Endothelial cell of umbilical vein (primary cell): Measurements from ENCODE around the gene IBA57. TPM values are rescaled to one million over a fixed set of nuclear protein-coding genes. Genes with fewer than 3 reads are reported as not detected.

ENCODE experiments used
- BruUV-seq: library from RNA; stranded (reverse); fragments of 400-500 nt; replicated peaks from 2 replicates; lab custom pipeline; 2021; lab: Mats Ljungman, UMichigan
- CTCF ChIA-PET: fragments of 300-600, 350-600 bp; sonication (Branson Sonifier 250); formaldehyde crosslinking; loops from one replicate; lab custom pipeline; 2021; ENCODE audit warnings: antibody characterized with exemption, inconsistent platforms; lab: Charles Lee
- POLR2A ChIA-PET: fragments of 300-600, 350-600 bp; sonication (Branson Sonifier 250); formaldehyde crosslinking; loops from one replicate; lab custom pipeline; 2021; ENCODE audit warnings: antibody characterized with exemption, inconsistent platforms; lab: Charles Lee
- DNase-seq: peaks from one replicate; pipeline ENCODE4 v3.0.0-alpha.2; 2011; ENCODE audit warnings: low read depth, low spot score
- FAIRE-seq: peaks from 2 replicates; lab custom pipeline; 2011; peaks lifted over from hg19 to GRCh38; lab: Jason Lieb, UNC
- H2AFZ ChIP-seq: 2 replicates; pipeline ENCODE4 v1.6.0; 2012; ENCODE audit warnings: low read depth, low read length, control low read depth, inconsistent platforms
- H3K27ac ChIP-seq: 2 replicates; pipeline ENCODE4 v1.5.1; 2011; ENCODE audit warnings: low read depth, mild to moderate bottlenecking, control low read depth, low read length, moderate library complexity; ENCODE audit not compliant: insufficient read depth
- H3K27me3 ChIP-seq, 2 experiments: 2 replicates each; pipeline versions ENCODE4 v1.6.0 to v1.6.1; 2011; ENCODE audit warnings: low read length in 2 of 2, mixed read lengths in 1 of 2; ENCODE audit not compliant: control insufficient read depth in 2 of 2, insufficient read depth in 2 of 2
- H3K36me3 ChIP-seq, 2 experiments: 2 replicates in 1 of 2; 3 replicates in 1 of 2; pipeline ENCODE4 v1.5.1; 2011; ENCODE audit warnings: low read length in 2 of 2, mild to moderate bottlenecking in 1 of 2, moderate library complexity in 1 of 2; ENCODE audit not compliant: control insufficient read depth in 2 of 2, insufficient read depth in 2 of 2; ENCODE audit errors: extremely low read depth in 1 of 2
- H3K4me1 ChIP-seq: 3 replicates; pipeline ENCODE4 v1.5.1; 2011; ENCODE audit warnings: mild to moderate bottlenecking, low read length; ENCODE audit not compliant: control insufficient read depth, insufficient read depth; ENCODE audit errors: extremely low read depth
- H3K4me2 ChIP-seq: 2 replicates; pipeline ENCODE4 v1.6.1; 2011; ENCODE audit warnings: low read length, control low read depth, mixed read lengths; ENCODE audit not compliant: insufficient read depth
- H3K4me3 ChIP-seq, 3 experiments: fragments of 200-600 bp in 1 of 3; sonication (generic), shearing (Covaris generic) in 1 of 3; replicated peaks in 1 of 3; 2 replicates each; pipeline ENCODE4 v1.5.1; 2011 to 2016; ENCODE audit warnings: control low read depth in 3 of 3, low read length in 3 of 3, mild to moderate bottlenecking in 2 of 3, inconsistent platforms in 1 of 3, low read depth in 1 of 3, moderate library complexity in 1 of 3; ENCODE audit not compliant: insufficient read depth in 1 of 3
- H3K79me2 ChIP-seq: 2 replicates; pipeline ENCODE4 v1.6.0; 2012; ENCODE audit warnings: low read length, inconsistent platforms; ENCODE audit not compliant: control insufficient read depth, insufficient read depth
- H3K9ac ChIP-seq: replicated peaks from 2 replicates; pipeline ENCODE3; 2011; ENCODE audit warnings: low read length, control low read depth; ENCODE audit not compliant: insufficient read depth; ENCODE audit errors: extremely low read depth
- H3K9me1 ChIP-seq: replicated peaks from 3 replicates; pipeline ENCODE4 v1.6.0; 2011; ENCODE audit warnings: mild to moderate bottlenecking, low read length; ENCODE audit not compliant: control insufficient read depth, insufficient read depth; ENCODE audit errors: extremely low read depth
- H3K9me3 ChIP-seq: replicated peaks from 2 replicates; pipeline ENCODE4 v1.5.1; 2012; ENCODE audit warnings: low read length, inconsistent platforms; ENCODE audit not compliant: control insufficient read depth, insufficient read depth
- H4K20me1 ChIP-seq: replicated peaks from 2 replicates; pipeline ENCODE3; 2011; ENCODE audit warnings: mild to moderate bottlenecking, low read length; ENCODE audit not compliant: control insufficient read depth, insufficient read depth; ENCODE audit errors: extremely low read depth
- CTCF ChIP-seq, 2 donors: IDR thresholded peaks; 1 replicate in 1 of 2; 2 replicates in 1 of 2; pipeline ENCODE4 v1.5.1; 2011; ENCODE audit warnings: low read length in 2 of 2, mild to moderate bottlenecking in 2 of 2, moderate library complexity in 2 of 2, control low read depth in 1 of 2, inconsistent platforms in 1 of 2, low read depth in 1 of 2; ENCODE audit not compliant: insufficient read depth in 1 of 2; ENCODE audit errors: extremely low read depth in 1 of 2
- EZH2 ChIP-seq: IDR thresholded peaks from 2 replicates; pipeline ENCODE4 v1.6.1; 2012; ENCODE audit warnings: borderline replicate concordance, low read depth, mild to moderate bottlenecking, moderate library complexity, low read length, inconsistent platforms; ENCODE audit not compliant: severe bottlenecking
- FOS ChIP-seq: IDR thresholded peaks from 2 replicates; pipeline ENCODE4 v1.6.1; 2011; ENCODE audit warnings: mild to moderate bottlenecking, low read length, moderate library complexity, borderline replicate concordance; ENCODE audit not compliant: insufficient read depth
- GATA2 ChIP-seq: IDR thresholded peaks from 2 replicates; pipeline ENCODE4 v1.7.0; 2011; ENCODE audit warnings: low read depth, mild to moderate bottlenecking, moderate library complexity, mixed read lengths, low read length; ENCODE audit not compliant: insufficient read length, insufficient read depth
- JUN ChIP-seq: IDR thresholded peaks from 2 replicates; pipeline ENCODE4 v1.6.1; 2011; ENCODE audit warnings: borderline replicate concordance, low read depth; ENCODE audit not compliant: insufficient read length, insufficient read depth
- MAX ChIP-seq: IDR thresholded peaks from 2 replicates; pipeline ENCODE4 v1.6.1; 2011; ENCODE audit not compliant: insufficient read depth, insufficient read length
- MYC ChIP-seq: IDR thresholded peaks from one replicate; pipeline ENCODE4 v1.6.1; 2011; ENCODE audit warnings: mild to moderate bottlenecking, low read depth, low read length
- POLR2A ChIP-seq: IDR thresholded peaks from 2 replicates; pipeline ENCODE4 v1.6.1; 2012; ENCODE audit warnings: low read depth, mild to moderate bottlenecking, control low read depth, low read length
- POLR2AphosphoS5 ChIP-seq: IDR thresholded peaks from 2 replicates; pipeline ENCODE4 v1.6.1; 2012; ENCODE audit warnings: low read depth, mild to moderate bottlenecking, control low read depth, low read length, moderate library complexity; ENCODE audit not compliant: insufficient read depth
- dilution Hi-C: fragments of 300-500 bp; cut with MboI; formaldehyde crosslinking; loops from one replicate; pipeline ENCODE4 v1.15.0; 2019; ENCODE audit warnings: low sequenced_read_pairs; ENCODE audit not compliant: extremely low pct_ligation_motif_present
- intact Hi-C: fragments of 100-400 bp; cut with micrococcal nuclease; formaldehyde crosslinking; loops from one replicate; pipeline ENCODE4 v1.10.0; 2022
- polyA plus RNA-seq, 4 experiments: library from polyadenylated mRNA; depleted of rRNA in 3 of 4; stranded (reverse) in 3 of 4; unstranded in 1 of 4; fragments of >200 nt; gene quantifications; 2 replicates each; pipeline versions ENCODE4 v1.2.1 to v1.2.3, GENCODE V29; 2011 to 2012; ENCODE audit warnings: missing spikeins in 1 of 4
- total RNA-seq: library from RNA; stranded (reverse); gene quantifications from 2 replicates; pipeline ENCODE4 v1.2.3, GENCODE V29; 2021

The IBA57 gene
- total and polyA plus RNA-seq, 2 donors (not counting 3 experiments of a cell fraction or from before 2014, with no cell fraction given) = 3.4 to 7.7 TPM

- no peak for FAIRE-seq
- no peak overlapping the region for H3K9ac ChIP-seq
- H3K4me3 ChIP-seq = no peak overlapping the region
- no peaks in the 10 kb centered on the region for H3K36me3 ChIP-seq
- no peak for TF ChIP-seq EZH2
- no peak for TF ChIP-seq POLR2AphosphoS5
- no peak for TF ChIP-seq GATA2
- TF ChIP-seq MAX = no peak
- TF ChIP-seq MYC = no peak
- no peak for TF ChIP-seq FOS
- no peak for TF ChIP-seq JUN
- TF ChIP-seq POLR2A = no peak
- TF ChIP-seq CTCF (IDR thresholded peaks at IDR 0.05; ENCODE audit: extremely low read depth in 1 of 2, insufficient read depth in 1 of 2, low read depth in 1 of 2, low read length in 2 of 2) = no peak
- peaks cover 23 to 25% of the 10 kb centered on the region in 2 experiments for H3K27me3 ChIP-seq
- H3K27ac ChIP-seq = no peak overlapping the region
- BruUV-seq = no TSS peak
- H4K20me1 ChIP-seq = no peaks in the 10 kb centered on the region
- H3K9me1 ChIP-seq = no peaks in the 10 kb centered on the region
- no peaks in the 10 kb centered on the region for H3K79me2 ChIP-seq
- intact Hi-C loops = no loop called here
- H3K4me2 ChIP-seq = no peak overlapping the region
- ChIA-PET POLR2A (no interaction called here), CTCF (interaction anchor here (1.3 to 1.7 kb wide), 2 partner anchors 8 to 123 kb away, joined by 9 read pairs; no protein-coding TSS in a partner anchor)
- dilution Hi-C loops = loop anchor here (10.0 kb wide), 1 partner anchor 62 kb away; no protein-coding TSS in a partner anchor
- DNase-seq = no peak
- no peaks in the 10 kb centered on the region for H3K9me3 ChIP-seq
- H2AFZ ChIP-seq = no peak overlapping the region
- H3K4me1 ChIP-seq = no peaks in the 10 kb centered on the region
Observed at GRCh38 chr1:228122921-228123441, 42.6 kb upstream of the IBA57 start.
